ENCODE data around the gene GLRX2. TPM values are rescaled to one million over a fixed set of nuclear protein-coding genes. Genes with fewer than 3 reads are reported as not detected.
A peak's percentile ranks its signal among the peaks of the same experiment; 100 is the strongest.

Gene GLRX2
- total and polyA plus RNA-seq, 12 donors, result 27.6 to 64.9 (median 33.5) TPM

GRCh38 chr1:193060938-193061337 lies 44.3 kb downstream of the GLRX2 start:
- intact Hi-C loops (cut with DNase I), result loop anchor here in 1 of 10 donors (5.0 kb wide), 1 partner anchor 41 kb away; no protein-coding TSS in a partner anchor
- 13 to 14% methylated on average over 2 of the region's 2 CpGs for WGBS, 2 donors
- H3K4me1 ChIP-seq, result peaks cover 0 to 69% (median 44%) of the 10 kb centered on the region in 9 donors
- H3K27ac ChIP-seq, result peak overlapping the region in 7 of 10 donors; percentile 96 to 99 (median 97)
- ATAC-seq (no peak), DNase-seq (no peak)
- H3K36me3 ChIP-seq, result no peaks in the 10 kb centered on the region
- H3K4me3 ChIP-seq, result peak overlapping the region in 8 of 10 donors; percentile 69 to 96 (median 86)
- peaks cover 0 to 4% (median 0%) of the 10 kb centered on the region in 11 donors for H3K9me3 ChIP-seq
- no peaks in the 10 kb centered on the region for H3K27me3 ChIP-seq
- no peak for TF ChIP-seq CTCF (IDR thresholded peaks at IDR 0.05)

- peak overlapping the region; percentile 69 to 96 (median 82) for H3K4me3 ChIP-seq
- no peak for TF ChIP-seq CTCF (IDR thresholded peaks at IDR 0.05)
- 7 to 15% methylated on average over 4 of the region's 4 CpGs for WGBS, 2 donors
- intact Hi-C loops (cut with DNase I), result loop anchor here in 1 of 10 donors (5.0 kb wide), 1 partner anchor 42 kb away; no protein-coding TSS in a partner anchor
- H3K9me3 ChIP-seq, result peaks cover 0 to 4% (median 0%) of the 10 kb centered on the region in 11 donors
- no peaks in the 10 kb centered on the region for H3K36me3 ChIP-seq
- ATAC-seq (no peak), DNase-seq (no peak)
- no peaks in the 10 kb centered on the region for H3K27me3 ChIP-seq
- H3K27ac ChIP-seq, result peak overlapping the region in 9 of 10 donors; percentile 95 to 99 (median 97)
- H3K4me1 ChIP-seq, result peaks cover 0 to 69% (median 44%) of the 10 kb centered on the region in 9 donors
These were observed 44.8 kb downstream of the GLRX2 start for GRCh38 chr1:193060406-193060805.

- no peak for TF ChIP-seq CTCF (IDR thresholded peaks at IDR 0.05)
- Histone ChIP-seq H3K36me3 (no peaks in the 10 kb centered on the region), H3K9me3 (peaks cover 0 to 4% (median 0%) of the 10 kb centered on the region in 11 donors), H3K4me1 (peaks cover 0 to 69% (median 47%) of the 10 kb centered on the region in 9 donors), H3K4me3 (peak overlapping the region; percentile 69 to 96 (median 82)), H3K27ac (peak overlapping the region; percentile 94 to 99 (median 96)), H3K27me3 (no peaks in the 10 kb centered on the region)
- 1 to 2% methylated on average over 9 of the region's 9 CpGs for WGBS, 2 donors
- no peak for DNase-seq
- intact Hi-C loops (cut with DNase I), result loop anchor here in 1 of 10 donors (5.0 kb wide), 1 partner anchor 42 kb away; no protein-coding TSS in a partner anchor
- ATAC-seq, result no peak
These were observed 45.2 kb downstream of the GLRX2 start for GRCh38 chr1:193060115-193060403.

- WGBS, 2 donors, result 0 to 1% methylated on average over 74 of the region's 74 CpGs
- H3K4me1 ChIP-seq, result peaks cover 0 to 66% (median 47%) of the 10 kb centered on the region in 9 donors
- ATAC-seq, result peak; percentile 97 to 99 (median 98)
These were observed 45.7 kb downstream of the GLRX2 start, which contains the start of the genes RO60 and UCHL5 for GRCh38 chr1:193059282-193060114. Gene RO60, plus strand, starts transcription at chr1:193059612. Its CDS starts 9,443 bp downstream, at chr1:193069055. Gene UCHL5, minus strand, starts transcription at chr1:193059360. Its CDS starts 100 bp downstream, at chr1:193059260.

More at GRCh38 chr1:193059282-193060114, 45.7 kb downstream of the GLRX2 start, which contains the start of the genes RO60 and UCHL5:
- Histone ChIP-seq H3K36me3 (no peaks in the 10 kb centered on the region), H3K4me3 (peak within 1 kb of the TSS; percentile 69 to 96 (median 82)), H3K27me3 (no peaks in the 10 kb centered on the region), H3K27ac (peak within 1 kb of the TSS; percentile 94 to 99 (median 96)), H3K9me3 (peaks cover 0 to 4% (median 0%) of the 10 kb centered on the region in 11 donors)
- TF ChIP-seq CTCF (IDR thresholded peaks at IDR 0.05), result peak in 2 of 9 donors; percentile 17 to 33
- intact Hi-C loops (cut with DNase I), result loop anchor here in 5 of 10 donors (1.0 to 5.0 kb wide), 6 partner anchors 43 to 63 kb away; partner anchors contain the start of genes CDC73 (in 5 of the 5) and GLRX2 (in 1 of the 5)
- peak; percentile 94 to 97 for DNase-seq

Measured in heart right ventricle (tissue), 16 donors.